Esophagus squamous epithelium (tissue), 4 donors: ENCODE measurements around the gene MCOLN1.

Source experiments
- CTCF ChIP-seq, 6 experiments: fragments of 450-650 bp in 4 of 6; fragments of 200-600 bp in 2 of 6; sonication (generic) in 2 of 6; IDR thresholded peaks; one replicate each; pipeline ENCODE4 v1.5.1; 2016 to 2019; ENCODE audit warnings: antibody characterized with exemption in 6 of 6, mild to moderate bottlenecking in 4 of 6, moderate library complexity in 4 of 6
- POLR2A ChIP-seq, 4 donors: fragments of 450-650 bp; IDR thresholded peaks; one replicate each; pipeline ENCODE4 v1.6.1; 2017; ENCODE audit warnings: antibody characterized with exemption in 4 of 4, mild to moderate bottlenecking in 4 of 4, moderate library complexity in 3 of 4

GRCh38 chr19:7562646-7563393 is 40.4 kb downstream of the MCOLN1 start:
- no peak for TF ChIP-seq CTCF (IDR thresholded peaks at IDR 0.05)
- no peak for TF ChIP-seq POLR2A (IDR thresholded peaks at IDR 0.05)
